HEK293 (cell line): ENCODE results near the gene ZNF532.

Experiments
- CTCF ChIA-PET: fragments of 350-600 bp; formaldehyde crosslinking; extraction: SDS; loops from one replicate; lab custom pipeline; 2021; ENCODE audit warnings: antibody characterized with exemption; lab: Yijun Ruan, JAX
- POLR2A ChIA-PET: fragments of 300-600 bp; formaldehyde crosslinking; extraction: SDS; loops from one replicate; lab custom pipeline; 2020; ENCODE audit warnings: antibody characterized with exemption, inconsistent platforms; lab: Yijun Ruan, JAX
- H3K27ac ChIP-seq: fragments of 200-500 bp; sonication (Bioruptor generic); 2 replicates; pipeline ENCODE4 v1.5.1; 2014; ENCODE audit warnings: low read depth, low read length, control low read depth, inconsistent platforms; ENCODE audit errors: extremely low read depth
- H3K36me3 ChIP-seq, 2 experiments: fragments of 200-500 bp in 1 of 2; sonication (Bioruptor generic) in 1 of 2; 1 replicate in 1 of 2; 2 replicates in 1 of 2; pipeline ENCODE4 v1.5.1; 2014 to 2017; ENCODE audit warnings: inconsistent platforms in 2 of 2, low read length in 2 of 2; ENCODE audit not compliant: control insufficient read depth in 2 of 2, insufficient read depth in 1 of 2
- H3K4me1 ChIP-seq: fragments of 200-500 bp; sonication (Bioruptor generic); 2 replicates; pipeline ENCODE4 v1.5.1; 2014; ENCODE audit warnings: mild to moderate bottlenecking, low read length, inconsistent platforms; ENCODE audit not compliant: control insufficient read depth, insufficient read depth
- H3K4me3 ChIP-seq: 2 replicates; pipeline ENCODE4 v1.5.1; 2011; ENCODE audit warnings: low read depth, mild to moderate bottlenecking, control low read depth, low read length, moderate library complexity
- H3K9me3 ChIP-seq: fragments of 200-500 bp; sonication (Bioruptor generic); 2 replicates; pipeline ENCODE4 v1.5.1; 2014; ENCODE audit warnings: low read depth, low read length, inconsistent platforms; ENCODE audit not compliant: control insufficient read depth, insufficient read depth
- GFI1B ChIP-seq: fragments of 450-650 bp; formaldehyde crosslinking; IDR thresholded peaks from 2 replicates; pipeline ENCODE4 v1.5.1; 2016; ENCODE audit warnings: missing biosample characterization, missing genetic modification characterization
- MZF1 ChIP-seq: fragments of 450-650 bp; formaldehyde crosslinking; IDR thresholded peaks from 2 replicates; pipeline ENCODE4 v1.5.1; 2017; ENCODE audit warnings: missing biosample characterization, missing genetic modification characterization, borderline replicate concordance
- SALL2 ChIP-seq: fragments of 450-650 bp; formaldehyde crosslinking; IDR thresholded peaks from 2 replicates; pipeline ENCODE4 v1.5.0; 2017; ENCODE audit warnings: missing biosample characterization, mild to moderate bottlenecking, missing genetic modification characterization, borderline replicate concordance
- ZBTB8A ChIP-seq: fragments of 450-650 bp; formaldehyde crosslinking; IDR thresholded peaks from 2 replicates; pipeline ENCODE4 v1.5.1; 2016; ENCODE audit warnings: missing biosample characterization, missing genetic modification characterization
- ZFP3 ChIP-seq: fragments of 450-650 bp; formaldehyde crosslinking; IDR thresholded peaks from 2 replicates; pipeline ENCODE4 v1.5.1; 2016; ENCODE audit warnings: low read depth, missing biosample characterization, missing genetic modification characterization
- ZFP41 ChIP-seq: fragments of 450-650 bp; formaldehyde crosslinking; IDR thresholded peaks from 2 replicates; pipeline ENCODE4 v1.5.1; 2016; ENCODE audit warnings: missing biosample characterization, missing genetic modification characterization, borderline replicate concordance
- ZNF112 ChIP-seq: fragments of 450-650 bp; formaldehyde crosslinking; IDR thresholded peaks from 2 replicates; pipeline ENCODE4 v1.5.0; 2017; ENCODE audit warnings: missing biosample characterization, missing genetic modification characterization
- ZNF114 ChIP-seq: fragments of 450-650 bp; formaldehyde crosslinking; IDR thresholded peaks from 2 replicates; pipeline ENCODE4 v1.5.0; 2017; ENCODE audit warnings: missing biosample characterization, missing genetic modification characterization
- ZNF140 ChIP-seq: fragments of 450-650 bp; formaldehyde crosslinking; IDR thresholded peaks from 2 replicates; pipeline ENCODE4 v1.5.1; 2016; ENCODE audit warnings: missing biosample characterization, missing genetic modification characterization
- ZNF155 ChIP-seq: fragments of 450-650 bp; formaldehyde crosslinking; IDR thresholded peaks from 2 replicates; pipeline ENCODE4 v1.5.1; 2016; ENCODE audit warnings: missing biosample characterization, missing genetic modification characterization
- ZNF184 ChIP-seq: fragments of 450-650 bp; IDR thresholded peaks from 2 replicates; pipeline ENCODE4 v1.5.1; 2018; ENCODE audit warnings: missing biosample characterization, mild to moderate bottlenecking, missing genetic modification characterization
- ZNF473 ChIP-seq: fragments of 450-650 bp; formaldehyde crosslinking; IDR thresholded peaks from 2 replicates; pipeline ENCODE4 v1.5.1; 2017; ENCODE audit warnings: missing biosample characterization, missing genetic modification characterization
- ZNF530 ChIP-seq: fragments of 450-650 bp; formaldehyde crosslinking; IDR thresholded peaks from 2 replicates; pipeline ENCODE4 v1.5.1; 2016; ENCODE audit warnings: low read depth, missing biosample characterization, missing genetic modification characterization
- ZNF596 ChIP-seq: fragments of 450-650 bp; IDR thresholded peaks from 2 replicates; pipeline ENCODE4 v1.5.0; 2018; ENCODE audit warnings: missing biosample characterization, mild to moderate bottlenecking, missing genetic modification characterization, moderate library complexity
- ZNF747 ChIP-seq: fragments of 450-650 bp; formaldehyde crosslinking; IDR thresholded peaks from 2 replicates; pipeline ENCODE4 v1.5.1; 2016; ENCODE audit warnings: missing biosample characterization, missing genetic modification characterization
- ZNF792 ChIP-seq: fragments of 450-650 bp; formaldehyde crosslinking; IDR thresholded peaks from 2 replicates; pipeline ENCODE4 v1.5.1; 2016; ENCODE audit warnings: missing biosample characterization, missing genetic modification characterization
- ZNF837 ChIP-seq: fragments of 450-650 bp; formaldehyde crosslinking; IDR thresholded peaks from 2 replicates; pipeline ENCODE4 v1.5.1; 2016; ENCODE audit warnings: missing biosample characterization, missing genetic modification characterization
- ZSCAN16 ChIP-seq: fragments of 450-650 bp; formaldehyde crosslinking; IDR thresholded peaks from 2 replicates; pipeline ENCODE4 v1.5.1; 2016; ENCODE audit warnings: missing biosample characterization, missing genetic modification characterization
- ZSCAN23 ChIP-seq: fragments of 450-650 bp; formaldehyde crosslinking; IDR thresholded peaks from 2 replicates; pipeline ENCODE4 v1.5.1; 2016; ENCODE audit warnings: missing biosample characterization, missing genetic modification characterization
- ZSCAN30 ChIP-seq: fragments of 450-650 bp; IDR thresholded peaks from 2 replicates; pipeline ENCODE4 v1.5.1; 2018; ENCODE audit warnings: missing biosample characterization, mild to moderate bottlenecking, missing genetic modification characterization, moderate library complexity
- TF ChIP-seq, protein P1 (sequence below): fragments of 450-650 bp; formaldehyde crosslinking; IDR thresholded peaks from 2 replicates; pipeline ENCODE4 v1.5.1; 2016; ENCODE audit warnings: missing biosample characterization, missing genetic modification characterization, borderline replicate concordance
- TF ChIP-seq, protein P2 (sequence below): fragments of 450-650 bp; formaldehyde crosslinking; IDR thresholded peaks from 2 replicates; pipeline ENCODE4 v1.5.0; 2017; ENCODE audit warnings: missing biosample characterization, missing genetic modification characterization, borderline replicate concordance
- TF ChIP-seq, protein P3 (sequence below): fragments of 450-650 bp; formaldehyde crosslinking; IDR thresholded peaks from 2 replicates; pipeline ENCODE4 v1.5.1; 2016; ENCODE audit warnings: missing biosample characterization, missing genetic modification characterization
- TF ChIP-seq, protein P4 (sequence below): fragments of 450-650 bp; formaldehyde crosslinking; IDR thresholded peaks from 2 replicates; pipeline ENCODE4 v1.5.1; 2016; ENCODE audit warnings: missing biosample characterization, missing genetic modification characterization
- TF ChIP-seq, protein P5 (sequence below): fragments of 450-650 bp; formaldehyde crosslinking; IDR thresholded peaks from 2 replicates; pipeline ENCODE4 v1.5.1; 2016; ENCODE audit warnings: missing biosample characterization, missing genetic modification characterization
- TF ChIP-seq, protein P6 (sequence below): fragments of 450-650 bp; formaldehyde crosslinking; IDR thresholded peaks from 2 replicates; pipeline ENCODE4 v1.5.1; 2017; ENCODE audit warnings: missing biosample characterization, missing genetic modification characterization

ZNF532 gene

DNA sequence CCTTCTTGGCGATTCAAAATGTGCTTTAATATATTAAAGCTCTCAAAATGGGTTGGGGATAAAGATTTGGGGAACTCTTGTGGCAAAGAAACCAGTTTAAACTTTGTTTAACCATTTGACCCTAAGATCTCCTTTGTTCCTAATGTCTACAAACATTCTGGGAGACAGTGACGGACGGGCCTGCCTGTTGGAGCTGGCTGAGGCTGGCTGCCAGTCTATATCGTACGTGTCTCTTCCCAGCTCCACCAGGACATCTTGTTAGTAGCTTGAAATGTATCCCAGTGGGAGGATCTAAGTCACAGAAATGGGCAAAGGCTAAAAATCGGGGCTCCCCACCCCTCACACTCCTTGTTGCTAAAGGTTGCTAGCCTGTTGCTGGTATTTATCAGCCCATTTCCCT is 30.7 kb downstream of the ZNF532 start:
- H3K36me3 ChIP-seq: no peaks in the 10 kb centered on the region; a peak in 1 of 3 replicates
- POLR2A ChIA-PET: no interaction called here
- CTCF ChIA-PET: interaction anchor here (0.6 to 1.1 kb wide), 3 partner anchors 18 to 619 kb away, joined by 3 to 4 read pairs (median 3); no protein-coding TSS in a partner anchor

DNA sequence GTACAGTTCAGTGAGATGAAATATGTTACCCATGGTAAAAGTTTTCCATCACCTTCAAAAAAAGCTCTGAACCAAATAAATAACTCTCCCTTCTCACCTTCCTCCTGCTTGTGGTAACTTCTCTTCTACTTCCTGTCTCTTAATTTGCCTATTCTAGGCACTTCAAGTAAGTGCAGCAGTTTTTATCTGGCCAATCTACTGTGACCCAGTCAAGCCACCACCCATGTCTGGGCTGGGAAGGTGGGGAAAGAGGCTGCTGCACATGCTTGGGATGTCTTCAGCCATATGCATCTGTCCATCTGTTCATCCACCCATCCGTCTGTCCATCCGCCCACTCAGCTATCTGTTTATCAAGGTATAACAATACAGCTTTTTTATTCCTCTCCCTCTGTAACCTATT is 31.6 kb downstream of the ZNF532 start:
- Histone ChIP-seq H3K36me3 (no peaks in the 10 kb centered on the region; a peak in 1 of 3 replicates), H3K4me3 (no peak overlapping the region), H3K4me1 (no peaks in the 10 kb centered on the region), H3K27ac (no peak overlapping the region), H3K9me3 (no peaks in the 10 kb centered on the region)
- ChIA-PET CTCF (interaction anchor here (0.7 kb wide), 2 partner anchors 10 to 23 kb away, joined by 3 read pairs; no protein-coding TSS in a partner anchor), POLR2A (interaction anchor here (0.6 to 0.7 kb wide), 2 partner anchors 46 to 97 kb away, joined by 5 read pairs; no protein-coding TSS in a partner anchor)
- TF ChIP-seq, protein P1, sequence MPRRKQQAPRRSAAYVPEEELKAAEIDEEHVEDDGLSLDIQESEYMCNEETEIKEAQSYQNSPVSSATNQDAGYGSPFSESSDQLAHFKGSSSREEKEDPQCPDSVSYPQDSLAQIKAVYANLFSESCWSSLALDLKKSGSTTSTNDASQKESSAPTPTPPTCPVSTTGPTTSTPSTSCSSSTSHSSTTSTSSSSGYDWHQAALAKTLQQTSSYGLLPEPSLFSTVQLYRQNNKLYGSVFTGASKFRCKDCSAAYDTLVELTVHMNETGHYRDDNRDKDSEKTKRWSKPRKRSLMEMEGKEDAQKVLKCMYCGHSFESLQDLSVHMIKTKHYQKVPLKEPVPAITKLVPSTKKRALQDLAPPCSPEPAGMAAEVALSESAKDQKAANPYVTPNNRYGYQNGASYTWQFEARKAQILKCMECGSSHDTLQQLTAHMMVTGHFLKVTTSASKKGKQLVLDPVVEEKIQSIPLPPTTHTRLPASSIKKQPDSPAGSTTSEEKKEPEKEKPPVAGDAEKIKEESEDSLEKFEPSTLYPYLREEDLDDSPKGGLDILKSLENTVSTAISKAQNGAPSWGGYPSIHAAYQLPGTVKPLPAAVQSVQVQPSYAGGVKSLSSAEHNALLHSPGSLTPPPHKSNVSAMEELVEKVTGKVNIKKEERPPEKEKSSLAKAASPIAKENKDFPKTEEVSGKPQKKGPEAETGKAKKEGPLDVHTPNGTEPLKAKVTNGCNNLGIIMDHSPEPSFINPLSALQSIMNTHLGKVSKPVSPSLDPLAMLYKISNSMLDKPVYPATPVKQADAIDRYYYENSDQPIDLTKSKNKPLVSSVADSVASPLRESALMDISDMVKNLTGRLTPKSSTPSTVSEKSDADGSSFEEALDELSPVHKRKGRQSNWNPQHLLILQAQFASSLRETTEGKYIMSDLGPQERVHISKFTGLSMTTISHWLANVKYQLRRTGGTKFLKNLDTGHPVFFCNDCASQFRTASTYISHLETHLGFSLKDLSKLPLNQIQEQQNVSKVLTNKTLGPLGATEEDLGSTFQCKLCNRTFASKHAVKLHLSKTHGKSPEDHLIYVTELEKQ (tag by site-specific recombination): no peak
- TF ChIP-seq, protein P2, sequence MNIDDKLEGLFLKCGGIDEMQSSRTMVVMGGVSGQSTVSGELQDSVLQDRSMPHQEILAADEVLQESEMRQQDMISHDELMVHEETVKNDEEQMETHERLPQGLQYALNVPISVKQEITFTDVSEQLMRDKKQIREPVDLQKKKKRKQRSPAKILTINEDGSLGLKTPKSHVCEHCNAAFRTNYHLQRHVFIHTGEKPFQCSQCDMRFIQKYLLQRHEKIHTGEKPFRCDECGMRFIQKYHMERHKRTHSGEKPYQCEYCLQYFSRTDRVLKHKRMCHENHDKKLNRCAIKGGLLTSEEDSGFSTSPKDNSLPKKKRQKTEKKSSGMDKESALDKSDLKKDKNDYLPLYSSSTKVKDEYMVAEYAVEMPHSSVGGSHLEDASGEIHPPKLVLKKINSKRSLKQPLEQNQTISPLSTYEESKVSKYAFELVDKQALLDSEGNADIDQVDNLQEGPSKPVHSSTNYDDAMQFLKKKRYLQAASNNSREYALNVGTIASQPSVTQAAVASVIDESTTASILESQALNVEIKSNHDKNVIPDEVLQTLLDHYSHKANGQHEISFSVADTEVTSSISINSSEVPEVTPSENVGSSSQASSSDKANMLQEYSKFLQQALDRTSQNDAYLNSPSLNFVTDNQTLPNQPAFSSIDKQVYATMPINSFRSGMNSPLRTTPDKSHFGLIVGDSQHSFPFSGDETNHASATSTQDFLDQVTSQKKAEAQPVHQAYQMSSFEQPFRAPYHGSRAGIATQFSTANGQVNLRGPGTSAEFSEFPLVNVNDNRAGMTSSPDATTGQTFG (tag by site-specific recombination): no peak
- TF ChIP-seq SALL2 (tag by site-specific recombination) (no peak), ZNF837 (no peak), ZSCAN30 (no peak), ZNF473 (tag by site-specific recombination) (no peak), ZNF155 (no peak), ZNF112 (tag by site-specific recombination) (no peak), ZNF114 (tag by site-specific recombination) (no peak), ZFP3 (tag by site-specific recombination) (no peak)
- TF ChIP-seq, protein P3, sequence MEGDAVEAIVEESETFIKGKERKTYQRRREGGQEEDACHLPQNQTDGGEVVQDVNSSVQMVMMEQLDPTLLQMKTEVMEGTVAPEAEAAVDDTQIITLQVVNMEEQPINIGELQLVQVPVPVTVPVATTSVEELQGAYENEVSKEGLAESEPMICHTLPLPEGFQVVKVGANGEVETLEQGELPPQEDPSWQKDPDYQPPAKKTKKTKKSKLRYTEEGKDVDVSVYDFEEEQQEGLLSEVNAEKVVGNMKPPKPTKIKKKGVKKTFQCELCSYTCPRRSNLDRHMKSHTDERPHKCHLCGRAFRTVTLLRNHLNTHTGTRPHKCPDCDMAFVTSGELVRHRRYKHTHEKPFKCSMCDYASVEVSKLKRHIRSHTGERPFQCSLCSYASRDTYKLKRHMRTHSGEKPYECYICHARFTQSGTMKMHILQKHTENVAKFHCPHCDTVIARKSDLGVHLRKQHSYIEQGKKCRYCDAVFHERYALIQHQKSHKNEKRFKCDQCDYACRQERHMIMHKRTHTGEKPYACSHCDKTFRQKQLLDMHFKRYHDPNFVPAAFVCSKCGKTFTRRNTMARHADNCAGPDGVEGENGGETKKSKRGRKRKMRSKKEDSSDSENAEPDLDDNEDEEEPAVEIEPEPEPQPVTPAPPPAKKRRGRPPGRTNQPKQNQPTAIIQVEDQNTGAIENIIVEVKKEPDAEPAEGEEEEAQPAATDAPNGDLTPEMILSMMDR (tag by site-specific recombination): no peak
- TF ChIP-seq, protein P4, sequence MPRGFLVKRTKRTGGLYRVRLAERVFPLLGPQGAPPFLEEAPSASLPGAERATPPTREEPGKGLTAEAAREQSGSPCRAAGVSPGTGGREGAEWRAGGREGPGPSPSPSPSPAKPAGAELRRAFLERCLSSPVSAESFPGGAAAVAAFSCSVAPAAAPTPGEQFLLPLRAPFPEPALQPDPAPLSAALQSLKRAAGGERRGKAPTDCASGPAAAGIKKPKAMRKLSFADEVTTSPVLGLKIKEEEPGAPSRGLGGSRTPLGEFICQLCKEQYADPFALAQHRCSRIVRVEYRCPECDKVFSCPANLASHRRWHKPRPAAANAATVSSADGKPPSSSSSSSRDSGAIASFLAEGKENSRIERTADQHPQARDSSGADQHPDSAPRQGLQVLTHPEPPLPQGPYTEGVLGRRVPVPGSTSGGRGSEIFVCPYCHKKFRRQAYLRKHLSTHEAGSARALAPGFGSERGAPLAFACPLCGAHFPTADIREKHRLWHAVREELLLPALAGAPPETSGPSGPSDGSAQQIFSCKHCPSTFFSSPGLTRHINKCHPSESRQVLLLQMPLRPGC (tag by site-specific recombination): no peak

More for the DNA sequence above, 30.7 kb downstream of the ZNF532 start:
- Histone ChIP-seq H3K4me3 (no peak overlapping the region), H3K4me1 (no peaks in the 10 kb centered on the region), H3K9me3 (no peaks in the 10 kb centered on the region), H3K27ac (no peak overlapping the region)
- TF ChIP-seq GFI1B: no peak
- no peak for TF ChIP-seq ZSCAN16 (tag by site-specific recombination)
- no peak for TF ChIP-seq ZNF140 (tag by site-specific recombination)
- TF ChIP-seq ZNF747 (tag by site-specific recombination): no peak
- TF ChIP-seq MZF1 (tag by site-specific recombination): no peak
- TF ChIP-seq, protein P5, sequence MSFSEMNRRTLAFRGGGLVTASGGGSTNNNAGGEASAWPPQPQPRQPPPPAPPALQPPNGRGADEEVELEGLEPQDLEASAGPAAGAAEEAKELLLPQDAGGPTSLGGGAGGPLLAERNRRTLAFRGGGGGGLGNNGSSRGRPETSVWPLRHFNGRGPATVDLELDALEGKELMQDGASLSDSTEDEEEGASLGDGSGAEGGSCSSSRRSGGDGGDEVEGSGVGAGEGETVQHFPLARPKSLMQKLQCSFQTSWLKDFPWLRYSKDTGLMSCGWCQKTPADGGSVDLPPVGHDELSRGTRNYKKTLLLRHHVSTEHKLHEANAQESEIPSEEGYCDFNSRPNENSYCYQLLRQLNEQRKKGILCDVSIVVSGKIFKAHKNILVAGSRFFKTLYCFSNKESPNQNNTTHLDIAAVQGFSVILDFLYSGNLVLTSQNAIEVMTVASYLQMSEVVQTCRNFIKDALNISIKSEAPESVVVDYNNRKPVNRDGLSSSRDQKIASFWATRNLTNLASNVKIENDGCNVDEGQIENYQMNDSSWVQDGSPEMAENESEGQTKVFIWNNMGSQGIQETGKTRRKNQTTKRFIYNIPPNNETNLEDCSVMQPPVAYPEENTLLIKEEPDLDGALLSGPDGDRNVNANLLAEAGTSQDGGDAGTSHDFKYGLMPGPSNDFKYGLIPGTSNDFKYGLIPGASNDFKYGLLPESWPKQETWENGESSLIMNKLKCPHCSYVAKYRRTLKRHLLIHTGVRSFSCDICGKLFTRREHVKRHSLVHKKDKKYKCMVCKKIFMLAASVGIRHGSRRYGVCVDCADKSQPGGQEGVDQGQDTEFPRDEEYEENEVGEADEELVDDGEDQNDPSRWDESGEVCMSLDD: no peak
- no peak for TF ChIP-seq ZNF184
- TF ChIP-seq ZNF596 (tag by site-specific recombination): no peak
- no peak for TF ChIP-seq ZSCAN23 (tag by site-specific recombination)
- no peak for TF ChIP-seq ZBTB8A (tag by site-specific recombination)
- TF ChIP-seq ZNF530 (tag by site-specific recombination): no peak
- TF ChIP-seq ZFP41 (tag by site-specific recombination): no peak
- TF ChIP-seq, protein P6, sequence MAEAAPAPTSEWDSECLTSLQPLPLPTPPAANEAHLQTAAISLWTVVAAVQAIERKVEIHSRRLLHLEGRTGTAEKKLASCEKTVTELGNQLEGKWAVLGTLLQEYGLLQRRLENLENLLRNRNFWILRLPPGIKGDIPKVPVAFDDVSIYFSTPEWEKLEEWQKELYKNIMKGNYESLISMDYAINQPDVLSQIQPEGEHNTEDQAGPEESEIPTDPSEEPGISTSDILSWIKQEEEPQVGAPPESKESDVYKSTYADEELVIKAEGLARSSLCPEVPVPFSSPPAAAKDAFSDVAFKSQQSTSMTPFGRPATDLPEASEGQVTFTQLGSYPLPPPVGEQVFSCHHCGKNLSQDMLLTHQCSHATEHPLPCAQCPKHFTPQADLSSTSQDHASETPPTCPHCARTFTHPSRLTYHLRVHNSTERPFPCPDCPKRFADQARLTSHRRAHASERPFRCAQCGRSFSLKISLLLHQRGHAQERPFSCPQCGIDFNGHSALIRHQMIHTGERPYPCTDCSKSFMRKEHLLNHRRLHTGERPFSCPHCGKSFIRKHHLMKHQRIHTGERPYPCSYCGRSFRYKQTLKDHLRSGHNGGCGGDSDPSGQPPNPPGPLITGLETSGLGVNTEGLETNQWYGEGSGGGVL (tag by site-specific recombination): no peak
- TF ChIP-seq ZNF792: no peak
